ENCODE measurements around the gene EPB41L5.
"Not testable (repeated sequence)": the region's sequence is repeated elsewhere in the genome, so short reads cannot be mapped to it uniquely, and the experiment has no call there.

Gene EPB41L5

DNA sequence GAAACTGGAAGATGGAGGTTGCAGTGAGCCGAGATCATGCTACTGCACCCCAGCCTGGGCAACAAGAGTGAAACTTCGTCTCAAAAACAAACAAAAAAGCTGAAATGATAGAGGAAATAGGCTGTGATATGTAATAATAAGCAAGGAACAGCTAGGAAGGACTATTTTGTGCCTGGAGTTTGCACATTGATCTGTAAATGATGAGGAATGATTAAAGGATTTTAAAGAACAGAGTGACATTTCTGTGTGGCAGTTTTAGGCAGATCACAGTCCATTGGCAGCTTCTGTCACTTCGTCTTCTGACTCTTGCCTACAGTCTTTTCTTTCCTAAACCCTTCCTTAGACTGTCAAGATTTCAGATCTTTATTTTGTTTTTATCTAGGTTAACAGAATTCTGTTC, 19.4 kb downstream of the EPB41L5 start:
- no peak for DNase-seq

DNA sequence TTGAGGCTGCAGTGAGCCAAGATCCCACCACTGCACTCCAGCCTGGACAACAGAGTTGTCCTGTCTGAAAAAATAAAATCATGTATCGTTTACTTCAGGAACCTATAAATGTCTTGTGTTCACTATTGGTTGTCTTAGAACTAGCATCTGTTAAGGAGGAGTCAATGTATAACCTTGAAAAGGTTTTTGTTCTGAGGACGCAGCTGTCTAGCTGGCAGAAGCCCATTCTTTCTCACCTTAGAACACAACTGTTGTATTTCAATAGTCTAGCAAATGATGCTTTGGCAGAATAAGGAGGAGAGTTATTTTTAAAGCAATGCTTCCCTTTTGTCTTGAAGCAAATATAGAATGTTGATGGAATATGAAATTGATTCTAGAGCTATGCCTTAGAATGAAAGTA, 21.1 kb downstream of the EPB41L5 start:
- DNase-seq = no peak

DNA sequence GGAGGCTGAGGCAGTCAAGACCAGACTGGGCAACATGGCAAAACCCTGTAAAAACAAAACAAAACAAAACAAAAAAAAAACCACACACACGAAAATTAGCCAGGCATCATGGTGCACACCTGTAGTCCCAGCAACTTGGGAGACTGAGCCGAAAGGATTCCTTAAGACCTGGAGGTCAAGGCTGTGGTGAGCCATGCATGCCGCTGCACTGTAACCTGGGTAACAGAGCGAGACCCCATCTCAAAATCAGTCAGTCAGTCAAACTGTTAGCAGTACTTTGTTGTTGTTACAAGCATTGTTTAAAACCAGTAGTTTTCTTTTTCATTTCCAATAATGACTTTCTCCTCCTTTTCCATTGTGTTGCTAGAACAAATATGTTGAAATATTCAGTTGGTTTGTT, 21.7 kb downstream of the EPB41L5 start:
- no peak for DNase-seq

DNA sequence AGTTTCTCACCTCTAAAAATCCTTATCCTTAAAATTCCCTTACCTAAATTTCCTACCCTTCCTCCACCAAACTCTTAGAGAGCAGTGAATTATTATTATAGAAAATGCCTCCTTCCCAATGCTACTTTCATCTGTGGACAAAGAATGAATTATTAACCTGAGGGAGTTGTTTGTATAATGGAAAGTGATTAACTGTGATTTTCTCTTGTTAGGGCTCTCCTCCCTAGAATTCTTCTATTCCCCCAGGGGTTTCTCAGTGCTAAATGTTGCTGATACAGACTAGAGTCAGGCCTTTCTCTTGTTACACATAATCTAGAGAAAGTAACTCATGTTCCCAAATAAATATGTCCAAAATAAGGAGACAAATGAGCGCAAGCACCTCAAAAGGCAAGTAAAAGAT, 23.3 kb downstream of the EPB41L5 start:
- DNase-seq = no peak

DNA sequence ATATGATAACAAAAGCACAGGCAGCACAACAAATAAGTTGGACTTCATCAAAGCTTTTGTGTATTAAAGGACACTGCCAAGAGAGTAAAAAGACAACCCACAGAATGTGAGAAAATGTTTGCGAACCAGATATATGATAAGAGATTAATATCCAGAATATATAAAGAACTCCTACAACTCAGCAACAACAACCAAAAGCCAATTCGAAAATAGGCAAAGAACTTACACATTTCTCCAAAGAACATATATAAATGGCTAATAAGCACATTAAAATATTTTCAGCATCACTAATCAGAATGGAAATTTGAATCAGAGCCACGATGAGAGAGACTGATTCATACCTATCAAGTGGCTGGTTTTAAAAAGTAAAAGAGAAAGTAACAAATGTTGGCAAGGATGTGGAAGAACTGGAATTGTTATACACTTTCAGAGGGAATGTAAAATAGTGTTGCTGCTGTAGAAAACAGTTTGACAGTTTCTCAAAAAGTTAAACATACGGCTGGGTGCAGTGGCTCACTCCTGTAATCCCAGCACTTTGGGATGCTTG, 25.2 kb downstream of the EPB41L5 start:
- DNase-seq = no peak

DNA sequence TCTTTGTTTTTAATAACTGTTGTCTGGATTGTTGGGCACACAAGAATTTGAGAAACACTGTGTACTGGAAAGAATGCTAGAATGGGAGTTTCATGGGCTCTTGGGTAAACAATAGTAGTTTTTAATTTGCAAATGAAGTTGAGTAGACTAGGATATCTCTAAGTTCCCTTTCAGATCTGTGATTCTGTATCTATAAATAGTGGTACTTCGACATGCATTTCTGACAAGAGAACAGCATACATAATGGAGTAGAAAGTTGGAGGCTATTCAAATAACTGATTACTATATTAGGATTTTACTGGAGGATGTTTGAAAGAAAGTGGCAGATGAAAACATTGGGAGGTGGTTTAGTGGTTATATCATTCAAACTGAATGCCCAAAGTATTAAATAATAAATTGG, 29.5 kb downstream of the EPB41L5 start:
- DNase-seq = no peak

DNA sequence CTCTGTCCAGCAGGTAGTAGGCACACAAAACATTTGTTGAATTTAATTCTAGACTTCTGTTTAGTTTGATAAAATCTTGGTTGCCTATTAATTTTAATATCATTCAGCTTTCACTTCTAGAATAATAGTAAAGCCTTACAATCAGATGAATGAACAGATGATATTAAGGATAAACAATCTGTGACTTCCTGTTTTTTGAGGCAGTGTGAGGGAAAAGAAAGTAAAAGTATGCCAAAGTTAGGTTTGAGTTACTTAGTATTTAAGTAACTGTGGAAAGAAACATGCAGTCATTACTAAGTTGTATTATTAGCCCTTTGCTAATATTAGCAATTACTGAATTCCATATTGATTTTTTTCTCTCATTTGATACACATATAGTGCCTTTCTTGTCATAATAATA, 31.5 kb downstream of the EPB41L5 start:
- no peak for DNase-seq

DNA sequence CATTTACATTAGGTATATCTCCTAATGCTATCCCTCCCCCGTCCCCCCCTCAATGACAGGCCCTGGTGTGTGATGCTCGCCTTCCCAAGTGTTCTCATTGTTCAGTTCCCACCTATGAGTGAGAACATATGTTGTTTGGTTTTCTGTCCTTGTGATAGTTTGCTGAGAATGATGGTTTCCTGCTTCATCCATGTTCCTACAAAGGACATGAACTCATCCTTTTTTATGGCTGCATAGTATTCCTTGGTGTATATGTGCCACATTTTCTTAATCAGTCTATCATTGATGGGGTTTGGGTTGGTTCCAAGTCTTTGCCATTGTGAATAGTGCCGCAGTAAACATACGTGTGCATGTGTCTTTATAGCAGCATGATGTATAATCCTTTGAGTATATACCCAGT, 32.9 kb downstream of the EPB41L5 start:
- not testable (repeated sequence) for DNase-seq

DNA sequence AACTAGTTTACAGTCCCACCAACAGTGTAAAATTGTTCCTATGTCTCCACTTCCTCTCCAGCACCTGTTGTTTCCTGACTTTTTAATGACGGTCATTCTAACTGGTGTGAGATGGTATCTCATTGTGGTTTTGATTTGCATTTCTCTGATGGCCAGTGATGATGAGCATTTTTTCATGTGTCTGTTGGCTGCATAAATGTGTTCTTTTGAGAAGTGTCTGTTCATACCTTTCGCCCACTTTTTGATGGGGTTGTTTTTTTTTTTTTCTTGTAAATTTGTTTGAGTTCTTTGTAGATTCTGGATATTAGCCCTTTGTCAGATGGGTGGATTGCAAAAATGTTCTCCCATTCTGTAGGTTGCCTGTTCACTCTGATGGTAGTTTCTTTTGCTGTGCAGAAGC, 33.4 kb downstream of the EPB41L5 start:
- not testable (repeated sequence) for DNase-seq

DNA sequence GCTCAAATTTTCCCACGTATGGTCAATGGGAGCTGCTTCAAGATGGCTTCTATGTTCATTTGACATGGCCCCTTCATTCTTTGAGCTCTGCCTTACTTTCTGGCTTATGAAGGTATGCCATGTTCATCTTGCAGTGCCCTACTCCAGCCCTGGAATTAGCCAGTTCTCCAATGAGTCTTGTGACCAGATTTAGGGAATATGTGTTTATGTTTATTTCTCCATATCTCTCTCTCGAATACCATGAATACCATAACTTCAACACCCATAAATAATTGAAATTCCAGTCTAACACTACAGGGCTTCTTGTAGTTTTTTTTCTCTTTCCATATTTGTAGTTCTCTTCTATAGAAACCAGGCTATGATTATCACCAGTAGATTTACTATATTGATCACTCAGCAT, 39.7 kb downstream of the EPB41L5 start:
- no peak for DNase-seq

DNA sequence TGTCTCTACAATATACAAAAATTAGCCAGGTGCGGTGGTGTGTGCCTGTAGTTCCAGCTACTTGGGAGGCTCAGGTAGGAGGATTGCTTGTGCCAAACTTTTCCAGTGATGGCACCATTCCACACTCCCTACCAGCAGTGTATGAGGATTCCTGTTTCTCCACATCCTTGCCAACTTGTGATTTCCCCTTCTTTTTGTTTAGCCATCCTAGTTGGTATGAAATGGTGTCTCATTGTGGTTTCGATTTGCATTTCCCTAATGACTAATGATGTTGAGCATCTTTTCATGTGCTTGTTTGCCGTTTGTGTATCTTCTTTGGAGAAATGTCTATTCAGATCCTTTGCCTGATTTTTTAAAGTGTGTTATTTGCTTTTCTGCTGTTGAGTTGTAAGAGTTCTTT, 41.0 kb downstream of the EPB41L5 start:
- DNase-seq = no peak

DNA sequence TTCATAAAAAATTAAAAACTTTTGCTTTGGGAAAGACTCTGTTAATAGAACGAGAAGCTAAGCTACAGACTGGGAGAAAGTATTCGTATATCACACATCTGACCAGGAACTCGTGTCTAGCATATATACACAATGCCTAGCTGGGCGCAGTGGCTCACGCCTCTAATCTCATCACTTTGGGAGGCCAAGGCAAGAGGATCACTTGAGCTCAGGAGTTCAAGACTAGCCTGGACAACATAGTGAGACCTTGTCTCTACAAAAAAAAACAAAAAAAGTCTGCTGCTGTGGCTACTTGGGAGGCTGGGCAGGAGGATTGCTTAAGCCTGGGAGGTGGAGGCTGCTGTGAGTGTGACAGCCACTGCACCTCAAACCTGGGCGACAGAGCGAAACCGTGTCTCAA, 46.6 kb downstream of the EPB41L5 start:
- no peak for DNase-seq

DNA sequence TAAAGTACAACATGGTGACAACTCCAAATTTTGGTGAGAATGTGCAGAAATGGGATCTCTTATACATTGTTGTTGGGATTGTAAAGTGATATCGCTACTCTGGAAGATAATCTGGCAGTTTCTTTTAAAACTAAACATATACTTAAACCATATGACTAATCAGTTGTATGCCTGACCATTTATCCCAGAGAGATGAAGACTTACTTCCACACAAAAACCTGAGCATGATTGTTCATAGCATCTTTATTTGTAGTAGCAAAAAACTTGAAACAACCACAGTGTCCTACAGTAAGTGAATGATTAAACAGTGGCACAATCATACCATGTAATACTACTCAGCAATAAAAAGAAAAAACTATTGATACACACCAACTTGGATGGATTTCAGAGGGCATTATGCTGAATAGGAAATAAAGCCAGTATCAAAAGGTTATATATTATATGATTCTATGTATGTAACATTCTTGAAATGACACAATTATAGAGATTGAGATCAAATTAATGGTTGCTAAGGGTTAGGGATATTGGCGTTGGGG, 47.3 kb downstream of the EPB41L5 start:
- DNase-seq = no peak

DNA sequence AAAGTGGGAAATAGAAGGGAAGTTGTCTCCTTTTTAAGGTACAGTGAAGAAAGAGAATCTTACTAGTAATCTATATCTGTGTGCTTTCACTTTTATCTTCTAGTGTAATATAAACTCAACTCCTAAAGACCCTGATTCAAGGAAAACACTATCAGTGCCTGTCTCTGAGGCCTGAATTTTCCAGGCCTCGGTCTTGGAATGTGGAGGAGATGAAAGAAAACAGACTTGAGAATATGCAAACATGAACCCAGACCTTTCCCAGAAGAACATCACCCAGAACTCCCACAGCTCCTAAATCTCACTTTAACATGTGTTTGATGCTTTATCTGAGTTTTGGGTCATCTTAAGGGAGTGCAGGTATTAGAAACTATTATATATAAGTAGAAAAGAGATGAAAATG, 51.8 kb downstream of the EPB41L5 start:
- DNase-seq = no peak

DNA sequence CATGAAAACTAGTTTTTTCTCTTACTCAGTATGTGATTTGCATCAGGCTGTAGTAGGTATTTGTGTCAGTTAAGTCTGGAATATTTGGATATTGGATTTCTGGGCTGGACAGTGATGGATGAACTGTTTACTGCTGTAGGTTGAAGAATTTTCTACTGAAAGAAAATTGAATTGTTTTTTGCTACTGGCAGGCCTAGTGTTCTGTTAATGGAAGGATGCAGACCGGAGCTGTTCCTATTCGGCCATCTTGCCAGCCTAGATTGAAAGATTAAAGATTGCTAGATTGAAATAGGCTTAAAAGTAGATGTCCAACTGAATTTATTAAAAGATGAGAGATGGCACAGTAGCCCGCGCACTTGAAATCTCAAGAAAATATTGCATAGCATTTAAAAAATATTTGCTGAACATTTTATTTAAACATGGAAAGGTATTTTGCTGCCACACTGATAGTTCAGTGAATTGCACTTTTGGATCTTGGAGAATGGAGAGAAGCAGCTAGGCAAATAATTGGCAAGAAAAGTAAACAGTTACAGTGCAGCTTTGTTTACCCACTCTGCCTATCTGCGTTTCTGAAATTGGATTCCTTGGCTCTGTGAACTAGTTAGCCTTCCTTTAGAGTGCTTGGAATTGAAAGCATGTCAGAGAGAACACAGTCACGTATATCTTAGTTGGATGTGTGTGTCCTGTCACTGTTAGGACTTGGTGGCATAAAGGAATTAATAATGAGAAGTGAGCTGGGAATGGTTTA, 54.1 kb downstream of the EPB41L5 start:
- no peak for DNase-seq

DNA sequence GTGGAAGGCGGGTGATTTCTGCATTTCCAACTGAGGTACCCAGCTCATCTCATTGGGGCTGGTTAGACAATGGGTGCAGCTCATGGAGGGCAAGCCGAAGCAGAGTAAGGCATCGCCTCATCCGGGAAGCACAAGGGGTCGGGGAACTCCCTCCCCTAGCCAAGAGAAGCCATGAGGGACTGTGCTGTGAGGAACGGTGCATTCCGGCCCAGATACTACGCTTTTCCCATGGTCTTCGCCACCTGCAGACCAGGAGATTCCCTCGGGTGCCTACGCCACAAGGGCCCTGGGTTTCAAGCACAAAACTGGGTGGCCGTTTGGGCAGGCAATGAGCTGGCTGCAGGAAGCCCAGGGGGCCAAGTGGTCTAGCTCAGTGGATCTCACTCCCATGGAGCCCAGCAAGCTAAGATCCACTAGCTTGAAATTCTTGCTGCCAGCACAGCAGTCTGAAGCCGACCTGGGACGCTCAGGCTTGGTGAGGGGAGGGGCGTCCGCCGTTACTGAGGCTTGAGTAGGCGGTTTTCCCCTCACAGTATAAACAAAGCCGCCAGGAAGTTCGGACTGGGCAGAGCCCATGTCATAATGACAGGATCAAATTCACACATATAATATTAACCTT, 55.3 kb downstream of the EPB41L5 start:
- not testable (repeated sequence) for DNase-seq

DNA sequence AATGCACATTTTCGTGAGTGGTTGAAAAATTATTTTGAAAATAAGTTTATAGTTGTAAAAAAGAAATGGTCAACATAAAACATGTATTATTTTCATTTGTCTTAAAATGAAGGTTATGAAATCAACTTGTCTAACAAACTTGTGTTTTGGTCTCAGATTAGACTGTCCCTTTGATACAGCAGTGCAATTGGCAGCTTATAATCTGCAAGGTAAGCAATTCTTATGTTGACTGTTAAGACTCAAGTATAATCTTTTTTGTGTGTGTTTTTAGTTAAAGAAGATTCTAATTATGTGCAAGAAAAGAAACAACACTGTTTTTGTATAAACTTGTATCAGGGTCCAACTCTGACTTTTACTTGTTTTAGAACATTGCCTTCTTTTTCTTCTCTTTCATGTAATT, 62.7 kb downstream of the EPB41L5 start:
- DNase-seq = no peak

DNA sequence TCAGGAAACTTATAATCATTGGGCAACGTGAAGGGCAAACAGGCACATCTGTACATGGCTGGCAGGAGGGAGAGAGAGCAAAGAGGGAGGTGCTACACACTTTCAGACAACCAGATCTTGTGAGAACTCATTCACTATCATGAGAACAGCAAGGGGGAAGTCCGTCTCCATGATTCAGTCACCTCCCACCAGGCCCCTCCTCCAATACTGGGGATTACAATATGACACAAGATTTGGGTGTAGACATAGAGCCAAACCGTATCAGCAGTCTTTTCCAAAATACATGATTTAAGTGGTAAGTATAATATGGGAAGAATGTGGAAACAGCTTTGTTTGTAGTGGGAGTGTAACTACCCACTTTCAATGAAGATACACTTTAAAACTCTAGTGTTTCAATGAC, 65.0 kb downstream of the EPB41L5 start:
- DNase-seq = no peak

DNA sequence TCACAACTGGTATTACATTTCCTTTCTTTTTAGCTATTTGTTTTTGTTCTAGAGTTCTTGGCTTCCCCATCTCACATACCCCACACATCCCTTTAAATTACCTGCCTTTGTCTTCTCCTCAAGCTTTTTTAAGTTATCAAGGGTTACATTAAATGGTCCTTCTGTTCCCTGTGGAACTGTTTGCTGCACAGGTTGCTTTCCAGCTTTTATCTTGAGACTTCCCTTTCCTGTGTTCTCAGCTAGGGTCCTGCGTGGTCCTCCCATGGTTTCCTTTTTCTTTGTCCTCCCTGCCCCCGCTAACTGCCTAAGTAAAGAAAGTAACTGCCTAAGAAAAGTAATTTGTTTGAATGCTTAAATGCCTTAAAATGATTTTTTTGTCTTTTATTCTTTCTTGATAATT, 66.8 kb downstream of the EPB41L5 start:
- DNase-seq = no peak

DNA sequence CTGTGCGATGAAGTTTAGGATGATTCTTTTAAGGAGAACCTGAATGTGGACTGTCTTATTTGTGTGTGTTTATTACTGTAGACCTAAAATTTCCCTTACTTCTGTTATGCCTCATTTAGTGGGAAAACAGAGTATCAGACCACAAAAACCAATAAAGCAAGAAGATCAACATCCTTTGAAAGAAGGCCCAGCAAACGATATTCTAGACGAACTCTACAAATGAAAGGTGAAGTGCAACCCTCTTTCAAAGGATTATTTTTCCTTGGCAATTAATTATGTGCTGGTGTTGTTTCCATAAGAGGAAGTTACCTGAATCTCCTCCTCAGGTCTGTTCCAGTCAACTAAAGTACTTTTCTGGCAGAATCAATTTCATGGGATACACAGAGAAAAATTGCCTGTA, 78.6 kb downstream of the EPB41L5 start:
- no peak for DNase-seq

DNA sequence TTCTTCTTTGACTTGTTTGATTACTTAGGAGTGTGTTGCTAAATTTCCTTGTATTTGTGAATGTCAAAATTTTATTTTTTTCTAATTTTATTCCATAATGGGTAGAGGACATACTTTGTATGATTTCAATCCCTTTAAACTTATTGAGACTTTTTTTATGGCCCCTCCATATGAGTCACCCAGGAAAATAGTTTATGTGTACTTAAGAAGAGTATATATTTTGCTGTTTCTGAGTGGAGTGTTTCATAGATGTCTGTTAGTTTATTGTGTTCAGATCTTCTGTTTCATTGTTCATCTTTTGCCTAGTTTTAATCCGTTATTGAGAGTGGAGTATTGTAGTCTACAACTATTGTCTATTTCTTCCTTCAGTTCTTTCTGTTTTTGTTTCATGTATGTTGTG, 81.9 kb downstream of the EPB41L5 start:
- no peak for DNase-seq

DNA sequence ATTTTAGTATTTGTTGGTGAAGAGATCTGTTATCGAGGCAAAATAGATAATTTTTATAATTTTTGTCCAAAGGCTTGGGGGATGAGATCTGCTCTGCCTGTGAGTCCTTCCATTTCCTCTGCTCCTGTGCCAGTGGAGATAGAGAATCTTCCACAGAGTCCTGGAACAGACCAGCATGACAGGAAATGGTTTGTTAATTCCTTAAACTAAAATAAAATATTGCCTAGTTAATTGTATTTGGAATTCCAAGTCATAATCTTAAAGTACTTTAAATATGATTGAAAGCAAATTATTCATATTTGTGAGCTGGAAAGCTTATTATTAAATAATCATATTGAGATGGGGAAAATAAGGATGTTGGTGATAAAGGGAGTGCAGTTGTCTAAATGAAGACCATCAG, 87.8 kb downstream of the EPB41L5 start:
- no peak for DNase-seq

DNA sequence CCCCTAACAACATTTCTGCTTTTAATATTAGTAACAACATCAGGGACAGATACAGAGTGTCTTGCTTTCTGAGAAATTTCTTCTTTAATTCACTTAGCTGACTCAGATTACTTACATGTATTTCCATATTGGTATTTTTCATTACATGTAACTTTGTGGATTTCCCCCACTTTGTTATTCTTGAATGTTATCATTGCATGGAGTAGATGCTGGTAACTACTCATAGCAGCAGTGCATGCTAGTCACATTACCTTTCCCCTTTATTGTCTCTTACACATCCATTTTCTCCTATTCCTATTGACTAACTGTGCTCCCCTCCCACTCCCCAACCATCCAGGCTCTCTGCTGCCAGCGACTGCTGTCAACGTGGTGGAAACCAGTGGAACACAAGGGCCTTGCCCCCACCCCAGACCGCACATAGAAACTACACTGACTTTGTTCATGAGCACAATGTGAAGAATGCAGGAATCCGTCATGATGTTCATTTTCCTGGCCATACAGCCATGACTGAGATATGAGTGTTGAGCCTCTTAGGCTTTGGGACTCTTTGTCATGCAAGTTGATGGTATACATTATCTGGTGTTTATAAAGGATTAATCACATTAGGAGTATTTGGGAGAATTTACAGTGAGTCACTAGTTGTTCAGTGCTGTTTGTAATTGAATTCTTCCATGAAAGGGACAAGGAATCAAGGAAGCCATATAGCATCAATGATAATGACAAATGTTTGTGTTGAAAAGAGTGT, 91.0 kb downstream of the EPB41L5 start:
- DNase-seq = no peak

DNA sequence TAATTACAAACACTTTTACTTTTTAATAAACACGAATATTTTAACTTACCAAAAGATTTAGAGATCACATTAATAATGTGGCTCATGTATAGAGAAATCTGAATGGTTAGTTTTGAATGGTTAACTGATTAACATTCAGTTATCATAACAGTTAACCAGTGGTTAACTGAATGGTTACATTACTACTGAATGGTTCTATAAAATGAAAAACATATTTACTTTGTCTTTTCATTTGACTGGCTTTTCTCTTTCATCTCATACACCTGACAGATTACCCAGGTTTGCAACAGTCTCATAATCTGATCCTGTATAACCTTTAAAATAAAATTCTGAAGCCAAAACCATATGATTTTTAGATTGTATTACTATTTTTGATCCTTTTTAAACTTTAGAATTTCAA, 91.9 kb downstream of the EPB41L5 start:
- no peak for DNase-seq
